Fibroblast of pulmonary artery (primary cell): ENCODE results near the gene AKAP6.

Experiments
- DNase-seq: peaks from one replicate; pipeline ENCODE4 v3.0.0-alpha.2; 2010; ENCODE audit warnings: low read depth
- H3K4me3 ChIP-seq: replicated peaks from 2 replicates; pipeline ENCODE4 v1.5.1; 2011; ENCODE audit warnings: low read depth, mild to moderate bottlenecking, control low read depth, low read length, moderate library complexity
- CTCF ChIP-seq: IDR thresholded peaks from 2 replicates; pipeline ENCODE4 v1.5.1; 2011; ENCODE audit warnings: mild to moderate bottlenecking, control low read depth, low read length, inconsistent platforms; ENCODE audit errors: missing control alignments

Gene AKAP6

GRCh38 chr14:32394038-32394437 lies 64.9 kb downstream of the AKAP6 start:
- DNase-seq, result no peak
- no peak for TF ChIP-seq CTCF
- no peak overlapping the region for H3K4me3 ChIP-seq

- H3K4me3 ChIP-seq, result no peak overlapping the region
- TF ChIP-seq CTCF, result no peak
- DNase-seq, result no peak
Observed at GRCh38 chr14:32396885-32397284, 67.8 kb downstream of the AKAP6 start.

GRCh38 chr14:32397861-32398640 lies 69.0 kb downstream of the AKAP6 start:
- no peak overlapping the region for H3K4me3 ChIP-seq
- peak; percentile 62 for DNase-seq
- no peak for TF ChIP-seq CTCF

GRCh38 chr14:32399920-32400319 lies 70.8 kb downstream of the AKAP6 start:
- DNase-seq, result no peak
- TF ChIP-seq CTCF, result no peak
- H3K4me3 ChIP-seq, result no peak overlapping the region

GRCh38 chr14:32400480-32400879 lies 71.4 kb downstream of the AKAP6 start:
- H3K4me3 ChIP-seq, result no peak overlapping the region
- no peak for TF ChIP-seq CTCF
- DNase-seq, result no peak

- DNase-seq, result no peak
- H3K4me3 ChIP-seq, result no peak overlapping the region
- no peak for TF ChIP-seq CTCF
Observed at GRCh38 chr14:32403021-32403420, 73.9 kb downstream of the AKAP6 start.

GRCh38 chr14:32403688-32404087 lies 74.6 kb downstream of the AKAP6 start:
- no peak for TF ChIP-seq CTCF
- peak; percentile 30 for DNase-seq
- H3K4me3 ChIP-seq, result no peak overlapping the region
